Measurements from ENCODE around the gene CD58.

The CD58 gene

DNA sequence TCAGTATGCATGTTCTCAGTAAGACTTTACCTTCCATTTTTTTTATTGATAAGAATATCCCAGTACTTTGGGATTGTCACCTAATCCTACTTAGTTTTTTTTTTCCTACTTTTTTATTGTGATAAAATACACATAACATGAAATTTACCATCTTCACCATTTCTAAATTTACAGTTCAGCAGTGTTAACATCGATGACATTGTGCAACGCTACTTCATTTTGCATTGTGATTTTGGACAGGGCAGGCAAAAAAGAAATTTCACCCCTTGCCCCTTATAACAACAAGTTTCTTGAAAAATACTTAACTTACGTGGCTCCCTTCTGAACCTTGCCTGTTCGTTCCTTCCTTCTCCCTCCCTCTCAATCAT, 105.4 kb downstream of the CD58 start:
- TF ChIP-seq, protein P1, sequence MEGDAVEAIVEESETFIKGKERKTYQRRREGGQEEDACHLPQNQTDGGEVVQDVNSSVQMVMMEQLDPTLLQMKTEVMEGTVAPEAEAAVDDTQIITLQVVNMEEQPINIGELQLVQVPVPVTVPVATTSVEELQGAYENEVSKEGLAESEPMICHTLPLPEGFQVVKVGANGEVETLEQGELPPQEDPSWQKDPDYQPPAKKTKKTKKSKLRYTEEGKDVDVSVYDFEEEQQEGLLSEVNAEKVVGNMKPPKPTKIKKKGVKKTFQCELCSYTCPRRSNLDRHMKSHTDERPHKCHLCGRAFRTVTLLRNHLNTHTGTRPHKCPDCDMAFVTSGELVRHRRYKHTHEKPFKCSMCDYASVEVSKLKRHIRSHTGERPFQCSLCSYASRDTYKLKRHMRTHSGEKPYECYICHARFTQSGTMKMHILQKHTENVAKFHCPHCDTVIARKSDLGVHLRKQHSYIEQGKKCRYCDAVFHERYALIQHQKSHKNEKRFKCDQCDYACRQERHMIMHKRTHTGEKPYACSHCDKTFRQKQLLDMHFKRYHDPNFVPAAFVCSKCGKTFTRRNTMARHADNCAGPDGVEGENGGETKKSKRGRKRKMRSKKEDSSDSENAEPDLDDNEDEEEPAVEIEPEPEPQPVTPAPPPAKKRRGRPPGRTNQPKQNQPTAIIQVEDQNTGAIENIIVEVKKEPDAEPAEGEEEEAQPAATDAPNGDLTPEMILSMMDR (IDR thresholded peaks at IDR 0.05; ENCODE audit: low read length, missing control alignments): no peak
- no peak overlapping the region for H3K4me3 ChIP-seq (replicated peaks; ENCODE audit: low read depth, low read length)
- DNase-seq (ENCODE audit: low read depth): no peak

Data from fibroblast of pulmonary artery (primary cell).